Right lung (tissue), 5 donors: ENCODE results near the gene PTPRD. TPM values are rescaled to one million over a fixed set of nuclear protein-coding genes. Genes with fewer than 3 reads are reported as not detected.

Source experiments
- DNase-seq, 2 donors: peaks; one replicate each; pipeline ENCODE4 v3.0.0-alpha.2; 2013
- polyA plus RNA-seq, 5 donors: library from polyadenylated mRNA; unstranded; fragments of 120-200 nt; gene quantifications; one replicate each; pipeline versions ENCODE4 v1.2.1 to v1.2.3, GENCODE V29; 2013; ENCODE audit warnings: inconsistent platforms in 1 of 5, low replicate concordance in 1 of 5; ENCODE audit not compliant: insufficient read length in 5 of 5, insufficient read depth in 1 of 5

The PTPRD gene
- polyA plus RNA-seq, 5 donors = 117 to 156 (median 130) TPM

DNA sequence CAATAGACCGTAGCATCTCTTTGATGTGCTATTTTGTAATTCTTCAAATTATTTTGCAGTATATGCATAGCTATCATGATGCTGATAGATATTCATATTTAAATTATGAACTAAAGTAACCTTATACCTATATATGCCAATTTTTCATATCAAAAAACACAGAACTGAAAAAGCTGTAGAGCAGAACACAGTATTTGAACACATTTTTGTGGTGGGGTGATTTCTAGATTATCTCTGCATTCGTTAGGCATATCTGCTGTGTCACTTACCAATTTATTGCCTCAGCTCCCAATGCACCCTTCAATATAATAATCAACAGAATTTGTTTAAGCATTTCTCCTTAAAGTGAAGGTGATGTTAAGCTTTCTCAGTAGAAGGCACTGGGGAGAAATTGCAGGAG, 998.2 kb downstream of the PTPRD start:
- DNase-seq = no peak

DNA sequence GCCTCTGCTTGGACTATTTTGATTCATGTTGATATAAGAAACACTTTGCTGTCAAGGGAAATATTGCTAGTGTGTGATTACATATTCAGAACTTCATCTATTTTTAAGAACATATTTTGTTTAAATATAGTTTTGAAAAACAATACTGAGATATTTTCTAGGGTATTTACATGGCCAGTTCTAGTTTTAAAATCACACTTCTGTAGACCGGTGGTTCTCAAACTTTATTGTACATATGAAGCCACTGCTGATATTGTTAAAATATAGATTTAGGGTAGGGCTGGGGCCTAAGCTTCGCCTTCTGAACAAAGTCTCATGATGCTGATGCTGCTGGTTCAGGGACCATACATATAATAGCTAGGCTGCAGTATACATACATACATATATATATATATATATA, 1000.0 kb downstream of the PTPRD start:
- no peak for DNase-seq

DNA sequence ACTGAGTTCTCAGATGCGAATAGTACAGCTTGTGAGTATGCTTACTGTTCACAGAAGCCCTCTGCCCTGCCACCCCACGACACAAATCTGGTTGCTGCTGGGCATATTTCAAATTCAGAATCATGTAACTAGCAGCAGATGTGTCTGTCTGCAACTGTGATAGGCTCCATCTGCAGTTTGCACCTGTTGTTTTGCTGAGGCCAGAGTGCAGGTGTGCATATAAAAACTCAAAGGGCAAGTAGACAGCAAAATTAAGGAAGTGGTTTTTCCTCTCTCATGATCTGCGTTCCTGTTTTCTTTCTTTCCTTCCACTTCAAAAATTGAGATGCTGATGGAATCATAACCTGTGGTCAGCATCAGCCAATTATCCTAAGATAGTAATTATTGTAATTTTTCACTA, 1000.5 kb downstream of the PTPRD start:
- no peak for DNase-seq

DNA sequence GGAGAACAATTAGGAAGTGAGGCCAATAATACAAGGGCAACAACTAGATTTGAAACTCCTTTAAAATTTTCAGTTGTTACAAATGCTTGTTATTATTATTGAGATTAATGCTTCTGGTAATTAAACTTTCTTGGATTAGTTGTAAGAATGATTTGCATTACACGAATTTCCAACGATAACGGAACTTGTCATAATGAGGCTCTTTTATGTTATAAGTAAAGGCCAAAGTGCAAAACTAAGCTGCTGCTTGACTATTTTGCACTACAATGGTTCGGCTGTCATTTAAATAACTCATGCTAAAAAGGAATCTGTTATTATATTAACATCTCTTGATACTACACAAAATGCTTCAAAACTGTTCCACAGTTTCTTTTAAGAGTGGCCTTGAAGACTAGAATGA, 1007.1 kb downstream of the PTPRD start:
- DNase-seq = no peak

- DNase-seq = no peak
These were observed 1009.5 kb downstream of the PTPRD start for GRCh38 chr9:9603345-9603744.

DNA sequence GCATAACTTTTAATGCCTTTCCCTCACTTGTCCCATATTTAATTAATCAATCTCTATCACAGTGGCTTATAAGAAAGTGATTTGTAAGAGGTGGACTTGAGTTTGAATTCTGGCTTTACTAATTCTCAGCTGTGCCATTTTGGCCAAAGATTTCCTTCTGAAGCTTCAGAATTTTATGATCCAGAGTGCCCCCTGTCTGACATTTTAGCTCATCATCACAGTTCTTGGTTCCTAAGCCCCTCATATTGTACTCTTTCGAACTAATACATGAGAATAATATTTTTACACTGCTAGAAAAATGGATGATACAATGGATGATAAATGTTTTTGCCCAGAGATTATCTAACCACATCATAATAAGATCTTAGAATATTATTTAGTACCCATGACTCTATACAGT, 1014.1 kb downstream of the PTPRD start:
- DNase-seq = no peak

- no peak for DNase-seq
These were observed 1020.7 kb downstream of the PTPRD start for GRCh38 chr9:9592104-9592503.

GRCh38 chr9:9585920-9586319, 1026.9 kb downstream of the PTPRD start:
- no peak for DNase-seq

DNA sequence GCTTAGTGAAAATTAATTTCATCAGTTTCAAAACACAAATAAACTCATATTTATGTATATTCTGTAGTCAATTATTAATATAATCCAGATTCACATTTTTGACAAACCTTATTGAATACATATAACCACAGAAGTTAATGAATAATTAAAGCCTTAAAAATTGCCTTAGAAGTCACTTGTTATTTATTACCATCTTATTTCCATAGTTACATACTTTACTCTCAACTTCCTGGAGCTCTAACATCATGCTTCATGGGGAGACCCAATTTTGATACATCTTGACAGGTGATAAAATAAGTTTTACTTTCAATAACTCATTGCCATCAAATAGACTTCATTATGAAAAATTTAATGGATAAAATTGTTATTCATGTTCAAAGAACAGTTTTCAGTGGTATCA, 1038.7 kb downstream of the PTPRD start:
- DNase-seq = no peak

DNA sequence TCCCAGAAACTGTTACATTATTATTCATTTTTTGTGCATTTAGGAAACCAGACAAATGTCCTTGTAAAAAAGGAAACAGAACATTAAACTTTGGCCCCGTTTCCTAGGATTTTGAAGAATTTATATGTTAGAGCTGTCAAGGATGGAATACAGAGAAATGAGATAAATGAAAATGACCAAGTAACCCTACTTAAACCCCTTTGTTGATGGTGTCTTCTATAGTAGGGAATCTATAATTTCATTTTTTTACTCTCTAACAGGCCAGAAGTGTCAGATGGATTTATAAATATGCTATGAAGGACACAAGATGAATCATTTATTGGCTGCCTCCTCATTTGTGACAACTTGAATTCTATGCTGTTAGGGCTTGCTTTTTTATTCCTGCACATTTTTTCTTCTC, 1047.1 kb downstream of the PTPRD start:
- no peak for DNase-seq

DNA sequence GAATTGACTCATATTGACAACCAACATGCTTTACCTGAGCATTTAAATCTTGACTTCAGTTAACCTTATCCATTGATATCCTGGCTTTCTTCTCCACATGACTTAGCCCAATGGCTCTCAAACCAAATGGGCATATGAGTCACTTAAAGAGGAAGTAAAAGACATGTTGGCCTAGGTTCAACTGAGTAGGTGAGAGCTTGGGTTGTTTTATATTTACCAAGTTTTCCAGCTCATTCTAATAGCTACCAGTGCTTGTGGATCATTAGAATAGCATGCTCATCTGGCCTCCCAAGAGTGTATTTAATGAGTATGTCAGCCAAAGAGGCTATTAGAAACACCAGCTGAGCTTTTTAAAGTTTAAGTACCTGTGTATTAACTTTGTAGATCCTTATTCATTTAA, 1049.0 kb downstream of the PTPRD start:
- DNase-seq = no peak

DNA sequence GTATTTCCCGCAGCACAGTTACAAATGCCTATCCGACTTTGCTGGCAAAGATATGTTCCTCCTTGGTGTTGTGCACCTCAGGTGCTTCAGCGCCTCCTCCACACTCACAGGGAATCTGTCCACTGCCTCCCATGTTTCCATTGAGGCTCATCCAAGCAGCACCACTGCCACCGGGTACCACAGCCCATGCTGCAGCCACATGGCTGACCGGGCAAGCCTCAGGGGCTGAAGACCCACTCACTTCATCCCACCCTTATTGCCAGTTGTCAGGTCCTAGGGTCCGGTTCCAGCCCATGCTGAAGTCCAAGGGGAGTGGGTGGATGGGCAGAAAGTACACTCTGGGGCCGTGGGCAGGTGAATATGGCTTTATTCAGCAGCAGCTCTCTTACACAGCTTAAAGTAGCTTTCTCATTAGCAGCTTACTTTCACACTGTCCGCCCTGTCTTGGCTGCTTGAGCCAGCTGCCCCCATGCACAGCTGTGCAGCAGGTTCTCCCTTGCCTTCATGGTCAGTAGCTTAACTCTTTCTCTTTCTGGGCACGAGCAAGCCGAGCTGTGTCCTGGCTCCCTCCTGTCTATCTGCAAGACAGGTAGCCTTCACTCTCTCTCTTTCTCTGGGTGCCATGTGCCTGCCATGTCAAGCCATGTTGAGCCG, 1052.3 kb downstream of the PTPRD start:
- no peak for DNase-seq

- no peak for DNase-seq
These were observed 1053.9 kb downstream of the PTPRD start for GRCh38 chr9:9558907-9559306.

GRCh38 chr9:9557804-9558334, 1054.9 kb downstream of the PTPRD start:
- DNase-seq = no peak

DNA sequence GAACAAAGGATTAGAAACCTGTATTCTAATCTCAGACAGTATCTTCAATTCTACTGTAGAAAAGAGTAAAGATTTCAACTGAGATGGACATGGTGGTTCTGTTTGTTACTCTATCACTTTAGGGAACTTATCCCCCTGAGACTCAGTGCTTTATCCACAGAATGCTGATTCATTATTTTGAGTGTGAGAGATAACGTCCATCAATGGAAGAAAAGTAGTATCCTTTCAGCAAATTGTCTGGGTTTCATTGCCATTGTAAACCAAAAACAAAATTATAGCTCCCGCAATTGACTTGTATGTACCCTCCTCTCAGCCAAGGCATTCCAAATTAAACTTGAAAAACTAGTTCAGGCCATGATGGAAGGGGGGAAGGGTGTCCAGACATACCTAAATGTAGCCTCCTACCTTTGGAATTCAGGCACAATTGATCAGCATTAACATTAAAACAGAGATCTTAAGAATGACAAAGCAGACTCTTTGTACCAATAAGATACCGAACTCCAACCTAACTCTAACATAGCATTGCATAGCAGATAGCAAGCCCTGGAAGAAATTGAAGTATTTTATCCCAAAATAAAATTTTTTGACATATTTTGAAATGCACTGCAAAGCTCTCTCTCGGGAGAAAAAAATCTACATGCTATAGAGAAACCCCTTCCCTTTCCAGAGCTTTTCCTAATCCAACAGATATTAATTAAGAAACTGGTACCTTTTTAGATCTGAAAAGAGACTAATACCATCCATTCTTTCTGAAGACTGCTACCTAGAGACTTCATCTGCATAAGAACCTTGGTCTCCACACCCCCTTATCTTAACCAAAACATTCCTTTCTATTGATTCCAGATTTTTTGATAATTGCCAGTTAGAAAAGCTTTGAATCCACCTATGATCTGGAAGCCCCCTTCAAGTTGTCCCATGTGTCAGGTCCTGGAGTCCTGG, 1055.7 kb downstream of the PTPRD start:
- DNase-seq = no peak

DNA sequence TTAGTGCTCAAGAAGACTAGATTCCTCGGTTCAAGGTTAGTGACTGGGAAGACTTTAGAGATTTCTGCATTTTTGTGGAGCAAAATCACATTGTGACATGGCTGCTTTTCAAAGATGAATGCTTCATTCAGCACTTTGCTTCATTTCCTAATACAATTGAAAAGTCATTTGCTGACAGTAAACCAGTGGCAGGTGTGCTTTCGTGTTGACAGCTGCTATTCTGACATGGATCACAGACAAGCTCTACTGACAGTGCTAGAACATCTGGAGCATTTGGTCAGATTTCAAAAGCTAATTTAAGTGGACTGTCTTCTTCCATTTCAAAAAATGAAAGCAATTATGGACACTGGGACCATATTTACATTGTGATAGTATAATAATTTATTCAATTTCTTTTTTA, 1060.1 kb downstream of the PTPRD start:
- no peak for DNase-seq

DNA sequence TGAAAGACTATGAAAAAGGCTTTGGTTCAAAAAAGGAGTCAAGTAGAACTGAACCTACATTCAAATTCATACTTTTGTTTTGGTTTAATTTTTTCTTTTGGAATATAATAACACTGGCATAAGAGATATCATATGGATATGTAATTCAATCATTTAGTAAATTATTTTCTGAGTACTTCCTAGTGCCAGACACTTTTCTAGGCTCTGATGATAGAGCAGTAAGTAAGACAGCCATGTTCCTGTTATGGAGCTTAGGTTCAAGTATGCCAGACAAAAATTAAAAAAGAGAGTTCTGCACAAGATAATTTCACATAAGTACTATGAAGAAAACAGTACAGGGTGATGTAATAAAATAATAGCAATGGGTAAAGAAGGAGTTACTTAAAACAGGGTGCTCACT, 1074.0 kb downstream of the PTPRD start:
- DNase-seq = no peak

GRCh38 chr9:9538356-9538755, 1074.4 kb downstream of the PTPRD start:
- DNase-seq = no peak

GRCh38 chr9:9536523-9536922, 1076.3 kb downstream of the PTPRD start:
- no peak for DNase-seq

DNA sequence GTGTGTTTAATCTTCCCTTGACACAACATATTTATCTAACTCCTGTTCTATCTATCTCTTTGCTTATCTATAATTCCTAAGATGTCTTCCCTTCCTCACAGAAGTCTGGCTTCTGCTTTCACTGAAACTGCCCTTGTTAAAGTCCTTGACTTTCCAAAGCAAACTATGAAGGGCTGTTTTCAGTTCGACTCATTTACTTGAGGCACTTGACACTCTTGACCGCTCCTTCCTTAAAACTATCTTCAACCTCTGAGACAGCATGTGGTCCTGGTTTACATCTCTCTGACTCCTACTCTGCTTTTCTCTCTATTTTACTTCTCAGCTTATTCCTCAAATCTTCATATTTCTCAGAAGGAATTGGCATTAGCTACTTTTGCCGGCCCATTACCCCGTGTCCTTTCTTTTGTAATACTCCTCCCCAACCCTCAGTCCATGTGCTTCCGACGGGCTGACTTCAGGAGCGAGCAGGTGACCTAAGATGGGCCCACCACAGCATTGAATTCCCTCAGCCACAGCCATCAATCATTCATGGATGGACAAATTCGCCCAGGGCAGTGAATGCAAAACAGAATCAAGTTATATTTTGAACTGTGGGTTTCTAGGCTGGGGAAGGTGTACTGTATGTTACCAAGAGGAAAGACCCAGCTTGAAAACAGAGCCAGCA, 1089.2 kb downstream of the PTPRD start:
- DNase-seq = no peak

GRCh38 chr9:9522406-9522805, 1090.4 kb downstream of the PTPRD start:
- no peak for DNase-seq

DNA sequence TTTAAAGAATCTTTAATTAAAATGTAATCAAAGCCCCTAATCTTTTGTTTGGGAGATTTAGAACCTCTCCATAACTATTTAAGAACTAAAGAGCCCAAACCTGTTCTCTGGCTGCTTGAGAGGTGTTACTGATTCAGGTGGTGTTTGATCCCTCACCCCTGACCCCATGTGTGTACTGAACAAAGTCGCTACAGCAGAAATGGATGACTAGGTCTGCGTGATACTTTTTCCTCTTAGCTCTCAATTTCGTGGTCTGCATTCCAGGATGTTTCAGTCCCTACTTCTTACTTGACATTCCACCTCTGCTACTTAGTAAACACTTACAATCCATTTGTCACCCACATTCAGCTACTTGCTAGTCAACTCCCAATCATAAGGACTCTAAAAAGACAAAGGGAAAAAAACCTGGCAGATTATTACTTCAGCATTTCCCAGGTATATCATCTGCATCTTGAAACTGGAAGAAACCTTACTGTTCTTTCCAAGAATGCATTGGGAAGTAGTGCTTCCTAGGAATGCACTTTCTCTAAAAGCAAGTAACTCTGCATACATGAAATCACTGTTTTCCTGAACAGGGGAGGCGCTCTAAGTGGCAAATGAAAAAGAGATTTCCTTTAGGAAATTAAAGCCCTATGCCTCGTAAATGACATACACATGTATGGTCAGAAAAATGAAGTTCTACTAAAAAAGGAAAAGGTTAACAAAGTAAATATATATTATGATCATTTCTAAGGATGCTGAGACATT, 1091.6 kb downstream of the PTPRD start:
- no peak for DNase-seq
